Measurements from ENCODE around the gene C1orf159.

Gene C1orf159

GRCh38 chr1:1124786-1125642 lies 9.1 kb upstream of the C1orf159 start:
- H3K27ac ChIP-seq (ENCODE audit: low read length), result no peak overlapping the region
- H3K4me1 ChIP-seq (ENCODE audit: low read length), result no peaks in the 10 kb centered on the region
- H2AFZ ChIP-seq (ENCODE audit: low read length), result no peak overlapping the region
- peaks cover 3% of the 10 kb centered on the region; the same call in 1 of the 2 replicates for H4K20me1 ChIP-seq (ENCODE audit: insufficient read depth, low read length)
- TF ChIP-seq EZH2phosphoT487 (IDR thresholded peaks at IDR 0.05; ENCODE audit: low read length) (no peak), EZH2 (optimal IDR thresholded peaks at IDR 0.05; ENCODE audit: low read depth, low read length) (no peak), CTCF (IDR thresholded peaks at IDR 0.05; ENCODE audit: low read length) (no peak)
- H3K9ac ChIP-seq (ENCODE audit: low read length), result no peak overlapping the region
- no peaks in the 10 kb centered on the region for H3K36me3 ChIP-seq (replicated peaks; ENCODE audit: insufficient read depth, low read length)
- no peaks in the 10 kb centered on the region for H3K9me3 ChIP-seq (replicated peaks; ENCODE audit: insufficient read depth, low read length)
- no peaks in the 10 kb centered on the region for H3K79me2 ChIP-seq (ENCODE audit: low read length)
- no peak for DNase-seq
- no peak overlapping the region for H3K4me3 ChIP-seq (ENCODE audit: low read length)
- no peaks in the 10 kb centered on the region for H3K9me2 ChIP-seq (replicated peaks; ENCODE audit: insufficient read depth, low read length)
- no peak overlapping the region for H3K4me2 ChIP-seq (ENCODE audit: low read depth, low read length)
- peaks cover 86% of the 10 kb centered on the region for H3K27me3 ChIP-seq (replicated peaks; ENCODE audit: insufficient read depth, low read length)
- H3F3A ChIP-seq (ENCODE audit: insufficient read depth, low read length), result no peaks in the 10 kb centered on the region

- TF ChIP-seq EZH2 (optimal IDR thresholded peaks at IDR 0.05; ENCODE audit: low read depth, low read length) (no peak), EZH2phosphoT487 (IDR thresholded peaks at IDR 0.05; ENCODE audit: low read length) (no peak), CTCF (IDR thresholded peaks at IDR 0.05; ENCODE audit: low read length) (no peak)
- Histone ChIP-seq H2AFZ (ENCODE audit: low read length) (no peak overlapping the region), H3K36me3 (replicated peaks; ENCODE audit: insufficient read depth, low read length) (no peaks in the 10 kb centered on the region), H3K9ac (ENCODE audit: low read length) (no peak overlapping the region), H3K9me3 (replicated peaks; ENCODE audit: insufficient read depth, low read length) (no peaks in the 10 kb centered on the region), H3K79me2 (ENCODE audit: low read length) (no peaks in the 10 kb centered on the region), H3K4me2 (ENCODE audit: low read depth, low read length) (no peak overlapping the region), H3K27ac (ENCODE audit: low read length) (no peak overlapping the region), H3K27me3 (replicated peaks; ENCODE audit: insufficient read depth, low read length) (peaks cover 86% of the 10 kb centered on the region), H3K4me3 (ENCODE audit: low read length) (no peak overlapping the region), H4K20me1 (ENCODE audit: insufficient read depth, low read length) (peaks cover 2% of the 10 kb centered on the region; the same call in 1 of the 2 replicates), H3F3A (ENCODE audit: insufficient read depth, low read length) (no peaks in the 10 kb centered on the region), H3K4me1 (ENCODE audit: low read length) (no peaks in the 10 kb centered on the region), H3K9me2 (replicated peaks; ENCODE audit: insufficient read depth, low read length) (no peaks in the 10 kb centered on the region)
- no peak for DNase-seq
Measured at GRCh38 chr1:1124508-1124785, 8.6 kb upstream of the C1orf159 start.

- H3F3A ChIP-seq (ENCODE audit: insufficient read depth, low read length), result no peaks in the 10 kb centered on the region
- no peaks in the 10 kb centered on the region for H3K36me3 ChIP-seq (replicated peaks; ENCODE audit: insufficient read depth, low read length)
- no peaks in the 10 kb centered on the region for H3K4me1 ChIP-seq (ENCODE audit: low read length)
- no peak overlapping the region for H2AFZ ChIP-seq (ENCODE audit: low read length)
- TF ChIP-seq EZH2 (optimal IDR thresholded peaks at IDR 0.05; ENCODE audit: low read depth, low read length), result no peak
- TF ChIP-seq EZH2phosphoT487 (IDR thresholded peaks at IDR 0.05; ENCODE audit: low read length), result no peak
- H3K4me2 ChIP-seq (ENCODE audit: low read depth, low read length), result no peak overlapping the region
- H3K9me2 ChIP-seq (replicated peaks; ENCODE audit: insufficient read depth, low read length), result no peaks in the 10 kb centered on the region
- H3K9me3 ChIP-seq (replicated peaks; ENCODE audit: insufficient read depth, low read length), result no peaks in the 10 kb centered on the region
- H3K9ac ChIP-seq (ENCODE audit: low read length), result no peak overlapping the region
- no peak overlapping the region for H3K27ac ChIP-seq (ENCODE audit: low read length)
- no peaks in the 10 kb centered on the region for H3K79me2 ChIP-seq (ENCODE audit: low read length)
- peaks cover 86% of the 10 kb centered on the region for H3K27me3 ChIP-seq (replicated peaks; ENCODE audit: insufficient read depth, low read length)
- no peaks in the 10 kb centered on the region for H4K20me1 ChIP-seq (ENCODE audit: insufficient read depth, low read length)
- no peak for DNase-seq
- no peak overlapping the region for H3K4me3 ChIP-seq (ENCODE audit: low read length)
Measured at GRCh38 chr1:1123581-1124507, 8.0 kb upstream of the C1orf159 start.
